GM12873 (cell line): Measurements from ENCODE around the gene PFDN1.

Source experiments
- CTCF ChIP-seq: IDR thresholded peaks from 2 replicates; pipeline ENCODE4 v1.5.1; 2012; ENCODE audit warnings: low read depth, mild to moderate bottlenecking, moderate library complexity, low read length, control low read depth; ENCODE audit not compliant: insufficient read depth; ENCODE audit errors: missing control alignments

The PFDN1 gene

GRCh38 chr5:140345919-140346347 is 43.0 kb upstream of the PFDN1 start:
- no peak for TF ChIP-seq CTCF

- no peak for TF ChIP-seq CTCF
These were observed 42.0 kb upstream of the PFDN1 start for GRCh38 chr5:140344683-140345423.

GRCh38 chr5:140342896-140343295 is 40.0 kb upstream of the PFDN1 start:
- TF ChIP-seq CTCF = no peak

- no peak for TF ChIP-seq CTCF
These were observed 39.4 kb upstream of the PFDN1 start for GRCh38 chr5:140342287-140342686.

- no peak for TF ChIP-seq CTCF
These were observed 38.7 kb upstream of the PFDN1 start for GRCh38 chr5:140341591-140341990.

- no peak for TF ChIP-seq CTCF
These were observed 37.8 kb upstream of the PFDN1 start for GRCh38 chr5:140340605-140341121.

- no peak for TF ChIP-seq CTCF
These were observed 36.7 kb upstream of the PFDN1 start for GRCh38 chr5:140339636-140340035.
